Endothelial cell of umbilical vein (primary cell): ENCODE data around the gene GORASP2. TPM values are rescaled to one million over a fixed set of nuclear protein-coding genes. Genes with fewer than 3 reads are reported as not detected.

Experiments used
- BruUV-seq: library from RNA; stranded (reverse); fragments of 400-500 nt; replicated peaks from 2 replicates; lab custom pipeline; 2021; lab: Mats Ljungman, UMichigan
- CTCF ChIA-PET: fragments of 300-600, 350-600 bp; sonication (Branson Sonifier 250); formaldehyde crosslinking; loops from one replicate; lab custom pipeline; 2021; ENCODE audit warnings: antibody characterized with exemption, inconsistent platforms; lab: Charles Lee
- POLR2A ChIA-PET: fragments of 300-600, 350-600 bp; sonication (Branson Sonifier 250); formaldehyde crosslinking; loops from one replicate; lab custom pipeline; 2021; ENCODE audit warnings: antibody characterized with exemption, inconsistent platforms; lab: Charles Lee
- DNase-seq: peaks from one replicate; pipeline ENCODE4 v3.0.0-alpha.2; 2011; ENCODE audit warnings: low read depth, low spot score
- FAIRE-seq: peaks from 2 replicates; lab custom pipeline; 2011; peaks lifted over from hg19 to GRCh38; lab: Jason Lieb, UNC
- H2AFZ ChIP-seq: 2 replicates; pipeline ENCODE4 v1.6.0; 2012; ENCODE audit warnings: low read depth, low read length, control low read depth, inconsistent platforms
- H3K27ac ChIP-seq: 2 replicates; pipeline ENCODE4 v1.5.1; 2011; ENCODE audit warnings: low read depth, mild to moderate bottlenecking, control low read depth, low read length, moderate library complexity; ENCODE audit not compliant: insufficient read depth
- H3K27me3 ChIP-seq, 2 experiments: 2 replicates each; pipeline versions ENCODE4 v1.6.0 to v1.6.1; 2011; ENCODE audit warnings: low read length in 2 of 2, mixed read lengths in 1 of 2; ENCODE audit not compliant: control insufficient read depth in 2 of 2, insufficient read depth in 2 of 2
- H3K36me3 ChIP-seq, 2 experiments: 2 replicates in 1 of 2; 3 replicates in 1 of 2; pipeline ENCODE4 v1.5.1; 2011; ENCODE audit warnings: low read length in 2 of 2, mild to moderate bottlenecking in 1 of 2, moderate library complexity in 1 of 2; ENCODE audit not compliant: control insufficient read depth in 2 of 2, insufficient read depth in 2 of 2; ENCODE audit errors: extremely low read depth in 1 of 2
- H3K4me1 ChIP-seq: 3 replicates; pipeline ENCODE4 v1.5.1; 2011; ENCODE audit warnings: mild to moderate bottlenecking, low read length; ENCODE audit not compliant: control insufficient read depth, insufficient read depth; ENCODE audit errors: extremely low read depth
- H3K4me2 ChIP-seq: 2 replicates; pipeline ENCODE4 v1.6.1; 2011; ENCODE audit warnings: low read length, control low read depth, mixed read lengths; ENCODE audit not compliant: insufficient read depth
- H3K4me3 ChIP-seq, 3 experiments: fragments of 200-600 bp in 1 of 3; sonication (generic), shearing (Covaris generic) in 1 of 3; replicated peaks in 1 of 3; 2 replicates each; pipeline ENCODE4 v1.5.1; 2011 to 2016; ENCODE audit warnings: control low read depth in 3 of 3, low read length in 3 of 3, mild to moderate bottlenecking in 2 of 3, inconsistent platforms in 1 of 3, low read depth in 1 of 3, moderate library complexity in 1 of 3; ENCODE audit not compliant: insufficient read depth in 1 of 3
- H3K79me2 ChIP-seq: 2 replicates; pipeline ENCODE4 v1.6.0; 2012; ENCODE audit warnings: low read length, inconsistent platforms; ENCODE audit not compliant: control insufficient read depth, insufficient read depth
- H3K9ac ChIP-seq: replicated peaks from 2 replicates; pipeline ENCODE3; 2011; ENCODE audit warnings: low read length, control low read depth; ENCODE audit not compliant: insufficient read depth; ENCODE audit errors: extremely low read depth
- H3K9me1 ChIP-seq: replicated peaks from 3 replicates; pipeline ENCODE4 v1.6.0; 2011; ENCODE audit warnings: mild to moderate bottlenecking, low read length; ENCODE audit not compliant: control insufficient read depth, insufficient read depth; ENCODE audit errors: extremely low read depth
- H3K9me3 ChIP-seq: replicated peaks from 2 replicates; pipeline ENCODE4 v1.5.1; 2012; ENCODE audit warnings: low read length, inconsistent platforms; ENCODE audit not compliant: control insufficient read depth, insufficient read depth
- H4K20me1 ChIP-seq: replicated peaks from 2 replicates; pipeline ENCODE3; 2011; ENCODE audit warnings: mild to moderate bottlenecking, low read length; ENCODE audit not compliant: control insufficient read depth, insufficient read depth; ENCODE audit errors: extremely low read depth
- CTCF ChIP-seq, 2 donors: IDR thresholded peaks; 1 replicate in 1 of 2; 2 replicates in 1 of 2; pipeline ENCODE4 v1.5.1; 2011; ENCODE audit warnings: low read length in 2 of 2, mild to moderate bottlenecking in 2 of 2, moderate library complexity in 2 of 2, control low read depth in 1 of 2, inconsistent platforms in 1 of 2, low read depth in 1 of 2; ENCODE audit not compliant: insufficient read depth in 1 of 2; ENCODE audit errors: extremely low read depth in 1 of 2
- EZH2 ChIP-seq: IDR thresholded peaks from 2 replicates; pipeline ENCODE4 v1.6.1; 2012; ENCODE audit warnings: borderline replicate concordance, low read depth, mild to moderate bottlenecking, moderate library complexity, low read length, inconsistent platforms; ENCODE audit not compliant: severe bottlenecking
- FOS ChIP-seq: IDR thresholded peaks from 2 replicates; pipeline ENCODE4 v1.6.1; 2011; ENCODE audit warnings: mild to moderate bottlenecking, low read length, moderate library complexity, borderline replicate concordance; ENCODE audit not compliant: insufficient read depth
- GATA2 ChIP-seq: IDR thresholded peaks from 2 replicates; pipeline ENCODE4 v1.7.0; 2011; ENCODE audit warnings: low read depth, mild to moderate bottlenecking, moderate library complexity, mixed read lengths, low read length; ENCODE audit not compliant: insufficient read length, insufficient read depth
- JUN ChIP-seq: IDR thresholded peaks from 2 replicates; pipeline ENCODE4 v1.6.1; 2011; ENCODE audit warnings: borderline replicate concordance, low read depth; ENCODE audit not compliant: insufficient read length, insufficient read depth
- MYC ChIP-seq: IDR thresholded peaks from one replicate; pipeline ENCODE4 v1.6.1; 2011; ENCODE audit warnings: mild to moderate bottlenecking, low read depth, low read length
- POLR2A ChIP-seq: IDR thresholded peaks from 2 replicates; pipeline ENCODE4 v1.6.1; 2012; ENCODE audit warnings: low read depth, mild to moderate bottlenecking, control low read depth, low read length
- POLR2AphosphoS5 ChIP-seq: IDR thresholded peaks from 2 replicates; pipeline ENCODE4 v1.6.1; 2012; ENCODE audit warnings: low read depth, mild to moderate bottlenecking, control low read depth, low read length, moderate library complexity; ENCODE audit not compliant: insufficient read depth
- dilution Hi-C: fragments of 300-500 bp; cut with MboI; formaldehyde crosslinking; loops from one replicate; pipeline ENCODE4 v1.15.0; 2019; ENCODE audit warnings: low sequenced_read_pairs; ENCODE audit not compliant: extremely low pct_ligation_motif_present
- intact Hi-C: fragments of 100-400 bp; cut with micrococcal nuclease; formaldehyde crosslinking; loops from one replicate; pipeline ENCODE4 v1.10.0; 2022
- polyA plus RNA-seq, 4 experiments: library from polyadenylated mRNA; depleted of rRNA in 3 of 4; stranded (reverse) in 3 of 4; unstranded in 1 of 4; fragments of >200 nt; gene quantifications; 2 replicates each; pipeline versions ENCODE4 v1.2.1 to v1.2.3, GENCODE V29; 2011 to 2012; ENCODE audit warnings: missing spikeins in 1 of 4
- total RNA-seq: library from RNA; stranded (reverse); gene quantifications from 2 replicates; pipeline ENCODE4 v1.2.3, GENCODE V29; 2021
- TF ChIP-seq, protein P1 (sequence below): IDR thresholded peaks from 2 replicates; pipeline ENCODE4 v1.6.1; 2011; ENCODE audit not compliant: insufficient read depth, insufficient read length

GORASP2 gene
- total and polyA plus RNA-seq, 2 donors (not counting 3 experiments of a cell fraction or from before 2014, with no cell fraction given): 104 to 245 TPM

DNA sequence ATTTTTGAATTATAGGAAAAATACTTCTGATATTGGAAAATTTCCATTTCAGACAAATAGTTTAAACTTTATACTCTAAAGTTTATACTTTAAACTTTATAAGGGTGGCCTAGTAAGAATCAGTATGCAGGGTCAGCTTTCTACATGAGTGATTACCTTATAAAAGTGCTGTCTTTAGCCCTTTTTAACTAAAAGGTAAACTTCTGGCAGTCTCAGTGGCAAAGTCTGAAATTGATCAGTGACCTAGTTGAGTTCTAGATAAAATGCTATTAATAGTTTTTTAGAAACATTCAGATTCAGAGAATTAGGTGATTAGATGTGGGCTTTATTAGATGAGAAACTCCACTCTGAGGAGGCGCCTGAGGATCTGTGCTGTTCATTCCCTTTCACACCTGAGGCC, 15.5 kb downstream of the GORASP2 start:
- ChIA-PET CTCF (interaction anchor here (1.0 to 1.3 kb wide), 2 partner anchors 9 to 10 kb away, joined by 3 to 4 read pairs; no protein-coding TSS in a partner anchor), POLR2A (no interaction called here)
- no peak for FAIRE-seq
- Histone ChIP-seq H3K4me2 (no peak overlapping the region), H3K36me3 (peaks cover 0 to 1% of the 10 kb centered on the region in 2 experiments), H3K9me3 (no peaks in the 10 kb centered on the region), H3K9me1 (peaks cover 8% of the 10 kb centered on the region), H2AFZ (no peak overlapping the region), H3K4me1 (no peaks in the 10 kb centered on the region), H3K27me3 (no peaks in the 10 kb centered on the region), H4K20me1 (peaks cover 26% of the 10 kb centered on the region), H3K27ac (no peak overlapping the region), H3K9ac (no peak overlapping the region), H3K4me3 (no peak overlapping the region), H3K79me2 (peaks cover 88% of the 10 kb centered on the region)
- intact Hi-C loops: no loop called here
- no peak for DNase-seq
- BruUV-seq: no TSS peak
- TF ChIP-seq CTCF (IDR thresholded peaks at IDR 0.05; ENCODE audit: extremely low read depth in 1 of 2, insufficient read depth in 1 of 2, low read depth in 1 of 2, low read length in 2 of 2): no peak
- TF ChIP-seq EZH2: no peak
- TF ChIP-seq GATA2: no peak
- no peak for TF ChIP-seq POLR2A
- no peak for TF ChIP-seq POLR2AphosphoS5
- TF ChIP-seq JUN: no peak
- no peak for TF ChIP-seq FOS
- TF ChIP-seq, protein P1, sequence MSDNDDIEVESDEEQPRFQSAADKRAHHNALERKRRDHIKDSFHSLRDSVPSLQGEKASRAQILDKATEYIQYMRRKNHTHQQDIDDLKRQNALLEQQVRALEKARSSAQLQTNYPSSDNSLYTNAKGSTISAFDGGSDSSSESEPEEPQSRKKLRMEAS: no peak
- no peak for TF ChIP-seq MYC
- dilution Hi-C loops: no loop called here
